ENCODE measurements around the gene CHL1.

DNA sequence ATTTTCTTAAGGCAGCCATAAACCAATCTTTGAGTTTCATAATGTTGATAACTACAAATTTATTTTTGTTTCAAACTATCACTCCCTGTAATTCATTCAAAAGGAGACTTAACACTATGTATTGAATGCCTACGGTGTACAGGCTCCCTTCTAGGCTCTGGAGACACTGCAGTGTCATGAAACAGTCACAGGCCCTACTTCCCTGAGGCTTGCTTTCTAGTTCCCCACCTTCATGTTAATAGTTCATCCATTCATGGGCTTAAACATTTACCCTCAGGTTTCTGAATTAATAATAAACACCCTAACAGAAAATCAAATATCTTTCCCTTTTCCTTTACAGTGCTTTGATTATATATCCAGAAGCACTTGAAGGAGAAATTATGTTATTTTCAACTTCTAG, 168.7 kb downstream of the CHL1 start:
- TF ChIP-seq POLR2A (IDR thresholded peaks at IDR 0.05; ENCODE audit: low read depth, low read length) (no peak), TAF1 (IDR thresholded peaks at IDR 0.05; ENCODE audit: low read depth, low read length) (no peak), SPI1 (IDR thresholded peaks at IDR 0.05; ENCODE audit: low read depth, low read length) (no peak), POLR2AphosphoS5 (IDR thresholded peaks at IDR 0.05; ENCODE audit: low read depth, low read length) (no peak), PAX5 (IDR thresholded peaks at IDR 0.05; ENCODE audit: insufficient read depth, low read length, severe bottlenecking) (no peak), POU2F2 (IDR thresholded peaks at IDR 0.05; ENCODE audit: low read depth, low read length) (no peak)

Data from GM12891 (cell line).